ENCODE measurements around the gene GOLGA6L9.
"Not testable (repeated sequence)": the region's sequence is repeated elsewhere in the genome, so short reads cannot be mapped to it uniquely, and the experiment has no call there.

- not testable (repeated sequence) for TF ChIP-seq CTCF (conservative IDR thresholded peaks at IDR 0.05; ENCODE audit: low read length); EZH2phosphoT487 (IDR thresholded peaks at IDR 0.05; ENCODE audit: borderline replicate concordance)
Observed at GRCh38 chr15:82420516-82420915, 9.1 kb upstream of the GOLGA6L9 start.
